Measurements from ENCODE around the gene SVIP. TPM values are rescaled to one million over a fixed set of nuclear protein-coding genes. Genes with fewer than 3 reads are reported as not detected.

Gene SVIP
- total RNA-seq = 16.0 TPM
- polyA plus RNA-seq = 21.9 TPM
- long read RNA-seq, donor 1, full-length matches to known transcripts = 4 of 4 reads
- long read RNA-seq, donor 1, partial matches to known transcripts = 0 of 4 reads
- long read RNA-seq, donor 1, other reads (novel, unspliced or antisense) = 0 of 4 reads
- long read RNA-seq, donor 2 = 0 reads
- long read RNA-seq, donor 3, full-length matches to known transcripts = 38 of 49 reads
- long read RNA-seq, donor 3, partial matches to known transcripts = 11 of 49 reads
- long read RNA-seq, donor 3, other reads (novel, unspliced or antisense) = 0 of 49 reads
- long read RNA-seq, donor 4, full-length matches to known transcripts = 15 of 15 reads
- long read RNA-seq, donor 4, partial matches to known transcripts = 0 of 15 reads
- long read RNA-seq, donor 4, other reads (novel, unspliced or antisense) = 0 of 15 reads
- long read RNA-seq, donor 5, full-length matches to known transcripts = 47 of 55 reads
- long read RNA-seq, donor 5, partial matches to known transcripts = 8 of 55 reads
- long read RNA-seq, donor 5, other reads (novel, unspliced or antisense) = 0 of 55 reads
- long read RNA-seq, donor 6, full-length matches to known transcripts = 16 of 16 reads
- long read RNA-seq, donor 6, partial matches to known transcripts = 0 of 16 reads
- long read RNA-seq, donor 6, other reads (novel, unspliced or antisense) = 0 of 16 reads
- long read RNA-seq, donor 7, full-length matches to known transcripts = 23 of 23 reads
- long read RNA-seq, donor 7, partial matches to known transcripts = 0 of 23 reads
- long read RNA-seq, donor 7, other reads (novel, unspliced or antisense) = 0 of 23 reads
- long read RNA-seq, donor 8, full-length matches to known transcripts = 11 of 11 reads
- long read RNA-seq, donor 8, partial matches to known transcripts = 0 of 11 reads
- long read RNA-seq, donor 8, other reads (novel, unspliced or antisense) = 0 of 11 reads
- long read RNA-seq, donor 9, full-length matches to known transcripts = 8 of 8 reads
- long read RNA-seq, donor 9, partial matches to known transcripts = 0 of 8 reads
- long read RNA-seq, donor 9, other reads (novel, unspliced or antisense) = 0 of 8 reads
- long read RNA-seq, donor 10, full-length matches to known transcripts = 21 of 21 reads
- long read RNA-seq, donor 10, partial matches to known transcripts = 0 of 21 reads
- long read RNA-seq, donor 10, other reads (novel, unspliced or antisense) = 0 of 21 reads

GRCh38 chr11:22829231-22830081, at the start of gene SVIP:
TSS of gene SVIP (minus strand) at chr11:22829801. CDS start at chr11:22829748, 53 bp downstream.
- H3K27ac ChIP-seq (ENCODE audit: low read depth in 1 of 2, low read length in 1 of 2) = peak within 1 kb of the TSS; percentile 81 to 82
- under 1% methylated on average over 79 of the region's 79 CpGs for WGBS

GRCh38 chr11:22878604-22879003, 49.0 kb upstream of the SVIP start:
- H3K4me3 ChIP-seq (ENCODE audit: low read length in 2 of 2) = no peak overlapping the region

More at GRCh38 chr11:22829231-22830081, at the start of gene SVIP:
- DNase-seq (ENCODE audit: low read depth in 6 of 9, low spot score in 9 of 9) = peak; percentile 70 to 94 (median 86)
- Histone ChIP-seq H3K9me3 (ENCODE audit: control insufficient read depth in 2 of 2, insufficient read depth in 1 of 2, low read length in 1 of 2) (no peaks in the 10 kb centered on the region), H3K36me3 (ENCODE audit: control insufficient read depth in 2 of 2, insufficient read depth in 2 of 2, low read length in 1 of 2) (no peaks in the 10 kb centered on the region), H3K4me1 (ENCODE audit: control insufficient read depth in 2 of 2, insufficient read depth in 2 of 2, low read length in 2 of 2) (peaks cover 3% of the 10 kb centered on the region in 2 donors), H3K4me3 (ENCODE audit: low read length in 2 of 2) (peak within 1 kb of the TSS; percentile 69 to 89), H3K27me3 (ENCODE audit: control insufficient read depth in 2 of 2, insufficient read depth in 1 of 2, low read length in 1 of 2) (no peaks in the 10 kb centered on the region)

GRCh38 chr11:22878039-22878438, 48.4 kb upstream of the SVIP start:
- Histone ChIP-seq H3K4me1 (ENCODE audit: control insufficient read depth in 2 of 2, insufficient read depth in 2 of 2, low read length in 2 of 2) (no peaks in the 10 kb centered on the region), H3K27ac (ENCODE audit: low read depth in 1 of 2, low read length in 1 of 2) (no peak overlapping the region), H3K36me3 (ENCODE audit: control insufficient read depth in 2 of 2, insufficient read depth in 2 of 2, low read length in 1 of 2) (no peaks in the 10 kb centered on the region), H3K27me3 (ENCODE audit: control insufficient read depth in 2 of 2, insufficient read depth in 1 of 2, low read length in 1 of 2) (no peaks in the 10 kb centered on the region), H3K9me3 (ENCODE audit: control insufficient read depth in 2 of 2, insufficient read depth in 1 of 2, low read length in 1 of 2) (no peaks in the 10 kb centered on the region), H3K4me3 (ENCODE audit: low read length in 2 of 2) (no peak overlapping the region)
- no peak for DNase-seq (ENCODE audit: low read depth in 6 of 9, low spot score in 9 of 9)

More at GRCh38 chr11:22878604-22879003, 49.0 kb upstream of the SVIP start:
- Histone ChIP-seq H3K9me3 (ENCODE audit: control insufficient read depth in 2 of 2, insufficient read depth in 1 of 2, low read length in 1 of 2) (no peaks in the 10 kb centered on the region), H3K27me3 (ENCODE audit: control insufficient read depth in 2 of 2, insufficient read depth in 1 of 2, low read length in 1 of 2) (no peaks in the 10 kb centered on the region), H3K4me1 (ENCODE audit: control insufficient read depth in 2 of 2, insufficient read depth in 2 of 2, low read length in 2 of 2) (no peaks in the 10 kb centered on the region), H3K36me3 (ENCODE audit: control insufficient read depth in 2 of 2, insufficient read depth in 2 of 2, low read length in 1 of 2) (no peaks in the 10 kb centered on the region), H3K27ac (ENCODE audit: low read depth in 1 of 2, low read length in 1 of 2) (no peak overlapping the region)
- no peak for DNase-seq (ENCODE audit: low read depth in 6 of 9, low spot score in 9 of 9)

- Histone ChIP-seq H3K4me1 (ENCODE audit: control insufficient read depth in 2 of 2, insufficient read depth in 2 of 2, low read length in 2 of 2) (no peaks in the 10 kb centered on the region), H3K27ac (ENCODE audit: low read depth in 1 of 2, low read length in 1 of 2) (no peak overlapping the region), H3K36me3 (ENCODE audit: control insufficient read depth in 2 of 2, insufficient read depth in 2 of 2, low read length in 1 of 2) (no peaks in the 10 kb centered on the region), H3K27me3 (ENCODE audit: control insufficient read depth in 2 of 2, insufficient read depth in 1 of 2, low read length in 1 of 2) (no peaks in the 10 kb centered on the region), H3K4me3 (ENCODE audit: low read length in 2 of 2) (no peak overlapping the region), H3K9me3 (ENCODE audit: control insufficient read depth in 2 of 2, insufficient read depth in 1 of 2, low read length in 1 of 2) (no peaks in the 10 kb centered on the region)
- peak; percentile 26 to 84 (median 72) for DNase-seq (ENCODE audit: low read depth in 6 of 9, low spot score in 9 of 9)
- WGBS = 11% methylated on average over 2 of the region's 2 CpGs
These were observed 46.4 kb upstream of the SVIP start for GRCh38 chr11:22875869-22876473.

- H3K27ac ChIP-seq (ENCODE audit: low read depth in 1 of 2, low read length in 1 of 2) = no peak overlapping the region
- no peaks in the 10 kb centered on the region for H3K4me1 ChIP-seq (ENCODE audit: control insufficient read depth in 2 of 2, insufficient read depth in 2 of 2, low read length in 2 of 2)
- DNase-seq (ENCODE audit: low read depth in 6 of 9, low spot score in 9 of 9) = no peak
- no peaks in the 10 kb centered on the region for H3K36me3 ChIP-seq (ENCODE audit: control insufficient read depth in 2 of 2, insufficient read depth in 2 of 2, low read length in 1 of 2)
- H3K27me3 ChIP-seq (ENCODE audit: control insufficient read depth in 2 of 2, insufficient read depth in 1 of 2, low read length in 1 of 2) = no peaks in the 10 kb centered on the region
- H3K4me3 ChIP-seq (ENCODE audit: low read length in 2 of 2) = no peak overlapping the region
- no peaks in the 10 kb centered on the region for H3K9me3 ChIP-seq (ENCODE audit: control insufficient read depth in 2 of 2, insufficient read depth in 1 of 2, low read length in 1 of 2)
- WGBS = 93% methylated on average over 3 of the region's 3 CpGs
These were observed 39.7 kb upstream of the SVIP start for GRCh38 chr11:22869325-22869724.

GRCh38 chr11:22860241-22860640, 30.6 kb upstream of the SVIP start, which contains the start of gene CCDC179:
TSS of gene CCDC179 (minus strand) at chr11:22860474. CDS start at chr11:22860421, 53 bp downstream.
- H3K27me3 ChIP-seq (ENCODE audit: control insufficient read depth in 2 of 2, insufficient read depth in 1 of 2, low read length in 1 of 2) = no peaks in the 10 kb centered on the region
- H3K4me1 ChIP-seq (ENCODE audit: control insufficient read depth in 2 of 2, insufficient read depth in 2 of 2, low read length in 2 of 2) = no peaks in the 10 kb centered on the region
- H3K36me3 ChIP-seq (ENCODE audit: control insufficient read depth in 2 of 2, insufficient read depth in 2 of 2, low read length in 1 of 2) = no peaks in the 10 kb centered on the region
- H3K4me3 ChIP-seq (ENCODE audit: low read length in 2 of 2) = no peak within 1 kb of the TSS
- no peaks in the 10 kb centered on the region for H3K9me3 ChIP-seq (ENCODE audit: control insufficient read depth in 2 of 2, insufficient read depth in 1 of 2, low read length in 1 of 2)
- WGBS = 100% methylated on average over 4 of the region's 4 CpGs
- no peak for DNase-seq (ENCODE audit: low read depth in 6 of 9, low spot score in 9 of 9)
- H3K27ac ChIP-seq (ENCODE audit: low read depth in 1 of 2, low read length in 1 of 2) = no peak within 1 kb of the TSS

- 85% methylated on average over 6 of the region's 6 CpGs for WGBS
- Histone ChIP-seq H3K9me3 (ENCODE audit: control insufficient read depth in 2 of 2, insufficient read depth in 1 of 2, low read length in 1 of 2) (no peaks in the 10 kb centered on the region), H3K27ac (ENCODE audit: low read depth in 1 of 2, low read length in 1 of 2) (no peak overlapping the region), H3K4me3 (ENCODE audit: low read length in 2 of 2) (no peak overlapping the region), H3K27me3 (ENCODE audit: control insufficient read depth in 2 of 2, insufficient read depth in 1 of 2, low read length in 1 of 2) (no peaks in the 10 kb centered on the region), H3K36me3 (ENCODE audit: control insufficient read depth in 2 of 2, insufficient read depth in 2 of 2, low read length in 1 of 2) (no peaks in the 10 kb centered on the region), H3K4me1 (ENCODE audit: control insufficient read depth in 2 of 2, insufficient read depth in 2 of 2, low read length in 2 of 2) (no peaks in the 10 kb centered on the region)
- no peak for DNase-seq (ENCODE audit: low read depth in 6 of 9, low spot score in 9 of 9)
These were observed 30.2 kb upstream of the SVIP start for GRCh38 chr11:22859756-22860155.

- H3K9me3 ChIP-seq (ENCODE audit: control insufficient read depth in 2 of 2, insufficient read depth in 1 of 2, low read length in 1 of 2) = no peaks in the 10 kb centered on the region
- H3K4me3 ChIP-seq (ENCODE audit: low read length in 2 of 2) = no peak overlapping the region
- H3K4me1 ChIP-seq (ENCODE audit: control insufficient read depth in 2 of 2, insufficient read depth in 2 of 2, low read length in 2 of 2) = no peaks in the 10 kb centered on the region
- no peaks in the 10 kb centered on the region for H3K36me3 ChIP-seq (ENCODE audit: control insufficient read depth in 2 of 2, insufficient read depth in 2 of 2, low read length in 1 of 2)
- H3K27ac ChIP-seq (ENCODE audit: low read depth in 1 of 2, low read length in 1 of 2) = no peak overlapping the region
- no peaks in the 10 kb centered on the region for H3K27me3 ChIP-seq (ENCODE audit: control insufficient read depth in 2 of 2, insufficient read depth in 1 of 2, low read length in 1 of 2)
- DNase-seq (ENCODE audit: low read depth in 6 of 9, low spot score in 9 of 9) = no peak
These were observed 21.9 kb upstream of the SVIP start for GRCh38 chr11:22851477-22851876.

Measured in thymus (tissue), 14 donors.